Fibroblast of lung (primary cell): Measurements from ENCODE around the gene SLCO1B3. TPM values are rescaled to one million over a fixed set of nuclear protein-coding genes. Genes with fewer than 3 reads are reported as not detected.

Experiments used
- DNase-seq, 2 donors: peaks; one replicate each; pipeline versions ENCODE4 v3.0.0 to v3.0.0-alpha.2; 2010; ENCODE audit warnings: low read depth in 2 of 2
- H2AFZ ChIP-seq: 2 replicates; pipeline ENCODE4 v1.5.1; 2012; ENCODE audit warnings: low read length, control low read depth, inconsistent platforms
- H3K27ac ChIP-seq: 2 replicates; pipeline ENCODE4 v1.5.1; 2011; ENCODE audit warnings: low read length, control low read depth; ENCODE audit not compliant: insufficient read depth
- H3K27me3 ChIP-seq: 2 replicates; pipeline ENCODE4 v1.5.1; 2011; ENCODE audit warnings: mild to moderate bottlenecking, low read length; ENCODE audit not compliant: control insufficient read depth, insufficient read depth
- H3K36me3 ChIP-seq: 2 replicates; pipeline ENCODE4 v1.5.1; 2011; ENCODE audit warnings: low read length; ENCODE audit not compliant: control insufficient read depth, insufficient read depth
- H3K4me1 ChIP-seq: 2 replicates; pipeline ENCODE4 v1.5.1; 2011; ENCODE audit warnings: low read length; ENCODE audit not compliant: control insufficient read depth, insufficient read depth; ENCODE audit errors: extremely low read depth
- H3K4me2 ChIP-seq: 2 replicates; pipeline ENCODE4 v1.5.1; 2011; ENCODE audit warnings: low read length, control low read depth; ENCODE audit not compliant: insufficient read depth; ENCODE audit errors: extremely low read depth
- H3K4me3 ChIP-seq, 4 experiments: fragments of 200-600 bp in 1 of 4; sonication (generic) in 1 of 4; replicated peaks in 1 of 4; 2 replicates each; pipeline ENCODE4 v1.5.1; 2011 to 2016; ENCODE audit warnings: low read length in 4 of 4, low read depth in 3 of 4, mild to moderate bottlenecking in 3 of 4, control low read depth in 2 of 4, inconsistent platforms in 1 of 4, mixed read lengths in 1 of 4; ENCODE audit not compliant: insufficient read depth in 1 of 4; ENCODE audit errors: control extremely low read depth in 1 of 4
- H3K79me2 ChIP-seq: 2 replicates; pipeline ENCODE4 v1.5.1; 2012; ENCODE audit warnings: mild to moderate bottlenecking, low read length, inconsistent platforms; ENCODE audit not compliant: control insufficient read depth, insufficient read depth
- H3K9ac ChIP-seq: 2 replicates; pipeline ENCODE4 v1.5.1; 2011; ENCODE audit warnings: mild to moderate bottlenecking, low read length, control low read depth; ENCODE audit not compliant: insufficient read depth
- H3K9me3 ChIP-seq: 2 replicates; pipeline ENCODE4 v1.5.1; 2012; ENCODE audit warnings: low read depth, low read length; ENCODE audit not compliant: control insufficient read depth, insufficient read depth
- H4K20me1 ChIP-seq: 2 replicates; pipeline ENCODE4 v1.5.1; 2011; ENCODE audit warnings: low read length; ENCODE audit not compliant: control insufficient read depth, insufficient read depth; ENCODE audit errors: extremely low read depth
- CTCF ChIP-seq, 2 donors: IDR thresholded peaks in 1 of 2; conservative IDR thresholded peaks in 1 of 2; 1 replicate in 1 of 2; 2 replicates in 1 of 2; pipeline ENCODE4 v1.5.1; 2011 to 2012; ENCODE audit warnings: low read length in 2 of 2, control low read depth in 1 of 2, inconsistent platforms in 1 of 2, low read depth in 1 of 2, mild to moderate bottlenecking in 1 of 2
- EZH2 ChIP-seq: IDR thresholded peaks from 2 replicates; pipeline ENCODE4 v1.5.1; 2012; ENCODE audit warnings: low read length, control low read depth, mild to moderate bottlenecking; ENCODE audit errors: missing control alignments
- polyA plus RNA-seq, 2 donors: library from polyadenylated mRNA; depleted of rRNA in 1 of 2; stranded (reverse) in 1 of 2; unstranded in 1 of 2; fragments of >200 nt; gene quantifications; 2 replicates each; pipeline ENCODE4 v1.2.1, GENCODE V29; 2011 to 2012; ENCODE audit warnings: missing spikeins in 1 of 2
- total RNA-seq: library from RNA; depleted of rRNA; stranded (reverse); fragments of >200 nt; gene quantifications from 2 replicates; pipeline ENCODE4 v1.2.1, GENCODE V29; 2014

SLCO1B3 gene
- total and polyA plus RNA-seq, 2 donors (not counting 1 experiment from before 2014, with no cell fraction given): not detected

GRCh38 chr12:20801035-20801434 lies 9.5 kb upstream of the SLCO1B3 start:
- Histone ChIP-seq H3K27ac (no peak overlapping the region), H2AFZ (no peak overlapping the region), H3K4me2 (no peak overlapping the region), H3K9ac (no peak overlapping the region), H3K36me3 (no peaks in the 10 kb centered on the region), H3K4me3 (no peak overlapping the region), H3K4me1 (no peaks in the 10 kb centered on the region), H3K27me3 (no peaks in the 10 kb centered on the region), H4K20me1 (no peaks in the 10 kb centered on the region), H3K79me2 (no peaks in the 10 kb centered on the region), H3K9me3 (no peaks in the 10 kb centered on the region)
- no peak for DNase-seq
- TF ChIP-seq EZH2 (no peak), CTCF (conservative IDR thresholded peaks at IDR 0.05 in 1 of 2, IDR thresholded peaks at IDR 0.05 in 1 of 2; ENCODE audit: low read depth in 1 of 2, low read length in 2 of 2) (no peak)

DNA sequence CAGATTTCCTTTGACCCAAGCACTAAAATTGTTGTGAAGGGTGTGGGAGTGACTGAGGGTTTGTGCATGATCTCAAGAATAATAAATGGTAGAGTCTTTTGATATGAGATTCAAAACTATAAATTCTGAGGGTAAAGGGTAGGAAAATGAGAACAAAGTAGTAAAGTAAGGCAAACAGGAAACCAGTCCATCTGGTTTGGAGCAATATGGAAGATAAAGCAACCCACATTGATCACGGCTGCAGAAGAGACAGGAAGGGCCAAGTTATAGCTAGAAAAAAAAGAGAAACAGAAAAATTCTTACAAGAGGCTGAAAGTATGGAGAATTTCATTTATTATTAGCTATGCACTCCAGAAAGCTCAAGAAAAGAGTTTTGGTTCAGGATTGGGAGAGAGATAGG lies 4.6 kb upstream of the SLCO1B3 start:
- DNase-seq: no peak
- Histone ChIP-seq H3K27me3 (no peaks in the 10 kb centered on the region), H4K20me1 (no peaks in the 10 kb centered on the region), H3K4me2 (no peak overlapping the region), H3K4me3 (no peak overlapping the region), H3K4me1 (no peaks in the 10 kb centered on the region), H3K36me3 (no peaks in the 10 kb centered on the region), H2AFZ (no peak overlapping the region), H3K79me2 (no peaks in the 10 kb centered on the region), H3K9me3 (no peaks in the 10 kb centered on the region), H3K27ac (no peak overlapping the region), H3K9ac (no peak overlapping the region)
- no peak for TF ChIP-seq EZH2

GRCh38 chr12:20807192-20808080 lies 3.1 kb upstream of the SLCO1B3 start:
- Histone ChIP-seq H3K4me1 (no peaks in the 10 kb centered on the region), H2AFZ (no peak overlapping the region), H3K4me3 (no peak overlapping the region), H3K9me3 (no peaks in the 10 kb centered on the region), H3K27me3 (no peaks in the 10 kb centered on the region), H4K20me1 (no peaks in the 10 kb centered on the region), H3K79me2 (no peaks in the 10 kb centered on the region), H3K36me3 (no peaks in the 10 kb centered on the region), H3K4me2 (no peak overlapping the region), H3K9ac (no peak overlapping the region), H3K27ac (no peak overlapping the region)
- no peak for TF ChIP-seq CTCF (conservative IDR thresholded peaks at IDR 0.05 in 1 of 2, IDR thresholded peaks at IDR 0.05 in 1 of 2; ENCODE audit: low read depth in 1 of 2, low read length in 2 of 2)
- TF ChIP-seq EZH2: no peak
- DNase-seq: no peak
